ENCODE data around the gene ACADSB.

The ACADSB gene

GRCh38 chr10:123043409-123043925, 34.7 kb downstream of the ACADSB start:
- peak; percentile 82 for DNase-seq

- DNase-seq: peak; percentile 2
Measured at GRCh38 chr10:123044391-123044790, 35.6 kb downstream of the ACADSB start.

GRCh38 chr10:123045961-123046731, 37.3 kb downstream of the ACADSB start:
- DNase-seq: no peak

- no peak for DNase-seq
Measured at GRCh38 chr10:123057968-123058367, 49.2 kb downstream of the ACADSB start.

GRCh38 chr10:123061865-123062264, 53.1 kb downstream of the ACADSB start:
- no peak for DNase-seq

DNA sequence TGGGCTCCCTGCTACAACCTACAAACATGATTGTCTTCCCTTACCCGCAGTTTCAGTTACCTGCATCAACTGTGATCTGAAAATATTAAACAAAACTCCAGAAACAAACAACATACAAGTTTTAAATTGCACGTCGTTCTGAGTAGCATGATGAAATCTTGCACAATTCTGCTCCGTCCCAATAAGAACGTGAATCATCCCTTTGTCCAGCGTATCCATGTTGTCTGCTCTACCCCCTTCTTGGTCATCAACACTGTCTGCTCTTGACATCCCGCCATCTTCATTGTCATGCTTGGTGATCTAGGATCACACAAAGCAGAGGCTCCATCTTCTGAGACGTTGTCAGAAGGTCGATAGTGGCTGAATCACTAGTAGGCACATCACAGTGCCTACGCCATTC, 53.9 kb downstream of the ACADSB start:
- no peak for DNase-seq

- DNase-seq: no peak
Measured at GRCh38 chr10:123068087-123068853, 59.5 kb downstream of the ACADSB start.

- no peak for DNase-seq
Measured at GRCh38 chr10:123069246-123069986, 60.6 kb downstream of the ACADSB start.

DNA sequence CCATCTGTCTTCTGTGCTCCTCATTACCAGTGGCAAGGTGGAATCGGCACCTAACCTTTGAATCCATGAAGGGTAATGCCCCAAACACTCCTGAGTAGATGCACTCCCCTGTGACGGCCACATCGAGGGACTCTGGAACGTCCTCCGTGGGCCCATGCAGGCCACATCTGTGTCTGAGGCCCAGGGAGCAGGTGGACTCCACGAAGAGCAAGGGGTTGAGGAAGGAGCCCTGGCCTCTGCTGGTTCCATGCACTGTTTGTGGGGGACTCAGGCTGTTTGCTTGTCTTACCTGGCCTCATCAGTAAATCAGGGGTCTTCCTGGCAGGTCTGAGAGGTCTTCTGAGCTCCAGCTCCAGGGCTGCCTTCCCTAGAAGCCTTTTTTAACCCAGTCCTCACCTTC, 64.4 kb downstream of the ACADSB start:
- no peak for DNase-seq

DNA sequence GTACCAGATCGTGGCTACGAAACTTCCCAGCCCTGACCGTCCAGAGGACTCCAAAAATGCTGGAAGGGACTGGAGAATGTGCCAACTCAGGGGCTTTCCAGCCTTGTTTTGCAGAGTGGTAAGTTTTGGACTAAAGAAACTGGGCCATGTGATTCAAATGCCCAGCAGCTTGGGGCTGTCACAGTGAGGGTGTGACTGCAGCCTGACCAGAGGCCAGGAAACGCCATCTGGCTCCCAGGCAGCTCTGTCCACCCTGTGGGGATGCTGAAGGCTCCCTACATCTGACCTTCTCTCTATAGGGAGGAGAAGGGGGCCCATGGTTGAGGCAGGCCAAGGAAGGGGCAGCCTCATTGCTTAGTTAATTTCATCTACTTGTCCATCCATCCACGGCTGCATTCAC, 65.4 kb downstream of the ACADSB start:
- no peak for DNase-seq

- no peak for DNase-seq
Measured at GRCh38 chr10:123081896-123082295, 73.1 kb downstream of the ACADSB start.

GRCh38 chr10:123083811-123084210, 75.0 kb downstream of the ACADSB start:
- DNase-seq: no peak

GRCh38 chr10:123086281-123086680, 77.5 kb downstream of the ACADSB start:
- no peak for DNase-seq

DNA sequence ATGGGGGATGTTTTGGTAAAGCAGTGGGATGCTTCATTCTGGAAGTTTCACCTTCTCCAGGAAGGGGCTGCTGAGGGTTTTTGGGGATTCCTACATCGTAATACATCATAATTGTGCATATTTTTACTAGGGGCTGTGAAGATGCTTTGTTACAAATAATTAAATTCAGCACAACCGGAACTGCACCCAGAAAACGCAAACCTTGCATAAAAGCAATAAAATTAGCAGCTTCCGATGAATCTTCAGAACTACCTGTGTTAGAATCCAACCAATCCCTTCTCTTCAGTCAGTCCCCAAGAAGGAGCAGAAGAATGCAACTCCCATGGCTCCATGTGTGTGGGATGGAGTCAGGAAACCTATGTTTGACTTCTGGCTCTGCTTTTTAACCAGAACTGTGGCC, 78.5 kb downstream of the ACADSB start:
- DNase-seq: no peak

DNA sequence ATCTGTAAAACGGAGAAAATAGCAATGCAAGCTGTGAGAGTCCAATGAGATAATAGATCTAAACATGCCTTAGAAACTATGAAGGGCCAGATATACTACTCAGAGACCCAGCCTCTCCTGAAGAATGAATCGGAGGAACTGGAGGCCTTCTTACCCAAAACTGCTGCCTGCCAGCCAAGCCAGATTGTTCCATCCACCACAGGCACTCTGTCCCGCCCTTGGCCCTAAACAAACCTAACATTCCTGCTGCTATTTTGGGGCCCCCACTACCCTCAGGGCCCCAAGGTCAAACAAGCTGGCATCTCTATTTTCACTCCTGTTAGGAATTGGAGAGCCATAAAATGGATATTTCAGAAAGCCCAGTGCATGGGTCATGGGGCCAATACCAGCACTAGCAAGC, 79.0 kb downstream of the ACADSB start:
- no peak for DNase-seq

- no peak for DNase-seq
Measured at GRCh38 chr10:123092635-123093414, 84.0 kb downstream of the ACADSB start.

DNA sequence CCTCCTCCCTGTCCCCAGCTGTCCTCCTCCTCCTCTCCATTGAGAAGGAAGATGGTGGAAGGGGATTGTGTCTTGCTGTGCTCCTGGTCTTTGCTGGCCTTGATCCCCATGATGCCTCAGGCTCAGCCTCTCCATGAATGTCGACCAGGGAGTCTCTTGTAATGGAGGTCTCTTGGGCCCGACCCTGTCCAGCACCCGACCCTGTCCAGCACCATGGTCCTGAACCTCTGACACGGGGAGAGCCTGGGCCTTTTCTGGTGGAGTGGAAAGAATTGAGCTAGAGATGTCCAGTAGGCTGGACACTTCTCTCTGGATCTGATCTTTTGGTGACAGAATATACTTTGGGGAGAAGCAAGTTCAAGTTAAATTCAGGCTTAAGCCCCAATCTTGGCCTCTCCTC, 84.7 kb downstream of the ACADSB start:
- no peak for DNase-seq

DNA sequence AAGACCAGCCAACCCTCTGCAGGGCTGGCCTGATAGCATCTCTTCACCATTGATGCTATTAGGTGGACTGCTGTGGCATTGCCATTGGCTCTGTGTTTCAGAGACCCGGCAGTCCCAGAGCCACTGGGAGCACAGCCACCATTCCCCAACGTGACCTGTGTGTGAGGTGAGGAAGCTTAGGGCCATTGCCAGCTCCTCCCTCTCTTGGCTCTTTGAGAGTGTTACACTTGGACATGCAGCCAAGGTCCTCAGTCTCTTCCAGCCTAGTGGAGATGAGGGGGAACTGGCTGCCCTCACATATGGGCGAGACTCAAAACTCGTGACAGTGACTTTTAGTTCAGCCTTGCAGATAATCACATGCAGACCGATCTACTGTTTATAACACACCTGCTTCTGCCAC, 87.6 kb downstream of the ACADSB start:
- DNase-seq: no peak

DNA sequence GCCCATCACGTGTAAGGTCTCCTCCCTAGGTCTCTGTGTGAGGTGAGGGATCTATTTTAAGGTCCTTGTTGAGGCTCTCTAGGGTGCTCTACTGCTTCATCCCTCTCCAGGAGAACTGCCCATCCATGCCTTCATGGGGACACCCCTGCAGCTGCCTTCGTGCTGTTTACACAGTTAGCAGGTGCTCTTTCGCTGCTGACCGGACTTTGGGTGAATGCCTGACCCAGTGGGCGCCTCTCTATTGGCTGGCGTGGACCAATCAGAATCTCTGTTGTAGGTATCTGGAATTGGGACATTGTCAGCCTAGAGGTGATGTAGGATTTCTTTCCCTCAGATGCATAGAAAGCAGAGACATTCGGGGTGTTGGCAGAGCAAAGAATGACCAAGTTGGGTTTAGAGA, 88.2 kb downstream of the ACADSB start:
- no peak for DNase-seq

DNA sequence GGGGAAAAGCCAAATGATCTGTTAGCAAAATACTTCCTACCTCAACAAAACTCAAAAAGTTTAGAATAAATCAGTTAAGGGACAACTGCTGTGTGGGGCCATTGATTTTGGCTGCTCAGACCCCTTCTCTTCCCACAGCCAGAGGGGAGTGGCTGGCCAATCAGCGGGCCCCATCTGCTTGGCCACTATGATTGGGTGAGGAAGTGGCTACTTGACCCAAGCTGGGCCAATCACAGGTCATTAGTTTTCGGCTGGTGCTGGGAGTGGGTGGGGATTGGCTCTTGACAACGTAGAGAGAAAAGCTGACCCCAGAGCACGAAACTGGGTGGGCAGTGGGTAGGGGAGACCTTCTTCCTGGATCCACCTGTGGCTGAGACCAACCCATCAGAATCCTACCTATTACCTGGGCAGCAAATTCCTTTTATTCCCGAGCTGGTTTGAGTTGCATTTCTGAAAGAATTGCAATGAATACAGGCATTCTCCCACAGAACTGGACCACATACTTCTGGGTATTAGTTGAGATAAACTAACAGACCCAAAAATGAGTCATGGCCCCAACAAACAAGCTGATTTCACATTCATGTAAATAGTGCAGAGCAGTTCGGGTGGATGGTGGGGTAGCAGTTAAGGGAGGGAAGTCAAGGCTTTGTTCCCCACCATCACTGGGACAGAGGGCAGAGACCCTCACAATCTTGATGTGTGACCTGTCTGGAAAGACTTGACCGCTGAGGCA, 91.4 kb downstream of the ACADSB start:
- DNase-seq: no peak

DNA sequence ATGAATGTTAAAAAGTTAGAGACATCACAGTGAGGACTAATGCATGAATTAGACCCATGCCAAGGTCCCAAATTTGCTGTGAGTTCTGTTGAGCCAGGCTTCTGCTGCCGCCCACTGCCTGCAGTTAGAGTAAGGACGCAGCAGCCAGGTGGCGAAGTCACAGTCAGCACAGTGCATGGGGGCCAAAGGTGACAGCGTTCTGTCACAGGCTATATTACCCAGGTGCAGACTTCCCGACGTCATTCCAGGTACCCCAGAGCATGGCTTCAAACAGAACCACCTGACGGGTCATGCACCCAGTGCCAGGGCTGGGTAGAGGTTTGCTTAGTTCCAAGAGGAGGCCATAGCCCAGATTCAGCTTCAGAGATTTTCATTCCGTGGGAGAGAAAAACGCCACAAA, 93.1 kb downstream of the ACADSB start:
- no peak for DNase-seq

DNA sequence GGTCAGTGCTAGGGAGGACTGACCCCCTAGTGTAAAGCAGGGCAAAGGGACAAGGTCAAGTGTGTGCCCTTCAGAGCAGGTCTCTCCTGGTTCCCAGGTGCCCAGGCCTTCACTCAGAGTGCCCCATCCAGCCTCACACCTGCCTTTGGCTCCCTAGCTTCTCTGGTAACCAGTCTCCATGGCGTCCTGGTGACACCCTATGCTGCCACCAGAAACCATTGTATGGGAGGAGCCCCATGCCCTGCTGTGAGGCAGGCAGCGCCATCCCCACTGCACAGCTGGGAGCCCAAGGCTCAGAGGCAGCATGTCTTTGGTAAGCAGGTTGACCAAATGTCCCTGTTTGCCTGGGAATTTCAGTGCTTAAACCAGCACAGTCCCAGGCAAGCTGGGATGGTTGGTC, 93.9 kb downstream of the ACADSB start:
- no peak for DNase-seq
